Measurements from ENCODE around the gene NXPH2. TPM values are rescaled to one million over a fixed set of nuclear protein-coding genes. Genes with fewer than 3 reads are reported as not detected.

The NXPH2 gene
- total RNA-seq, 1 experiment from 2014 or later = 1.8 TPM

- peaks cover 8 to 11% of the 10 kb centered on the region in 2 experiments for H3K4me1 Mint-ChIP-seq
- Histone ChIP-seq H3K79me2 (ENCODE audit: insufficient read depth, low read length) (no peaks in the 10 kb centered on the region), H3K9me3 (ENCODE audit: control insufficient read depth, low read depth, low read length) (no peaks in the 10 kb centered on the region), H2BK15ac (ENCODE audit: low read depth, low read length) (no peak overlapping the region), H3K27me3 (ENCODE audit: insufficient read depth, low read length) (no peaks in the 10 kb centered on the region), H3K27ac (ENCODE audit: insufficient read length, low read depth, low read length) (no peak overlapping the region), H3K14ac (ENCODE audit: insufficient read depth, low read length) (no peak overlapping the region), H4K20me1 (ENCODE audit: control insufficient read depth, insufficient read depth, insufficient read length) (no peaks in the 10 kb centered on the region), H3K9ac (ENCODE audit: extremely low read depth, insufficient read length, low read length) (no peak overlapping the region), H2AFZ (ENCODE audit: low read length) (no peak overlapping the region), H2BK120ac (ENCODE audit: low read depth, low read length, poor library complexity, severe bottlenecking) (no peak overlapping the region), H3K23me2 (ENCODE audit: insufficient read length, low read depth, low read length, poor library complexity, severe bottlenecking) (no peaks in the 10 kb centered on the region), H2BK20ac (ENCODE audit: low read depth, low read length, poor library complexity, severe bottlenecking) (no peak overlapping the region), H4K91ac (ENCODE audit: insufficient read length, low read depth, low read length) (no peak overlapping the region), H2BK12ac (ENCODE audit: insufficient read length, low read depth, low read length) (no peak overlapping the region), H2AK5ac (ENCODE audit: insufficient read length, low read length) (no peak overlapping the region), H4K8ac (replicated peaks; ENCODE audit: insufficient read length, low read depth, low read length) (no peak overlapping the region), H2BK5ac (ENCODE audit: insufficient read length, low read length) (no peak overlapping the region), H3T11ph (ENCODE audit: low read length) (no peak overlapping the region), H4K5ac (ENCODE audit: insufficient read length, low read depth, low read length) (no peak overlapping the region), H3K79me1 (ENCODE audit: insufficient read depth, low read depth, low read length, poor library complexity, severe bottlenecking) (no peaks in the 10 kb centered on the region), H3K4ac (ENCODE audit: low read depth, low read length) (no peak overlapping the region), H3K56ac (ENCODE audit: insufficient read length, low read depth, low read length) (no peak overlapping the region), H3K4me1 (ENCODE audit: insufficient read depth, low read length) (no peaks in the 10 kb centered on the region), H3K4me2 (ENCODE audit: insufficient read depth, insufficient read length, low read length) (no peak overlapping the region), H3K23ac (ENCODE audit: insufficient read length, low read depth, low read length) (no peak overlapping the region), H3K18ac (ENCODE audit: insufficient read length, low read depth, low read length) (no peak overlapping the region)
- no peak overlapping the region for H3K4me3 Mint-ChIP-seq
- DNase-seq = no peak
- WGBS (ENCODE audit: extremely low coverage, insufficient read length, low lambda C conversion rate) = no CpG with 5 or more reads among the region's 5 CpGs
- H3K36me3 Mint-ChIP-seq (ENCODE audit: insufficient read depth in 1 of 3, low read depth in 3 of 3) = peaks cover 0 to 5% (median 0%) of the 10 kb centered on the region in 3 experiments; a peak in 1 of 7 replicates
- H3K27ac Mint-ChIP-seq = no peak overlapping the region
- H3K27me3 Mint-ChIP-seq (ENCODE audit: low read depth) = no peaks in the 10 kb centered on the region
- H3K9me3 Mint-ChIP-seq = no peaks in the 10 kb centered on the region
- TF ChIP-seq CTCF (conservative IDR thresholded peaks at IDR 0.05) = peak; percentile 54; the same call in 2 of the 3 replicates
Measured at GRCh38 chr2:138716183-138716582, 64.0 kb downstream of the NXPH2 start.
